Amniotic stem cell (primary cell): ENCODE data around the gene TRAF1.

ENCODE experiments used
- DNase-seq: peaks from one replicate; lab custom pipeline; 2025; lab: John Stamatoyannopoulos, UW

TRAF1 gene

DNA sequence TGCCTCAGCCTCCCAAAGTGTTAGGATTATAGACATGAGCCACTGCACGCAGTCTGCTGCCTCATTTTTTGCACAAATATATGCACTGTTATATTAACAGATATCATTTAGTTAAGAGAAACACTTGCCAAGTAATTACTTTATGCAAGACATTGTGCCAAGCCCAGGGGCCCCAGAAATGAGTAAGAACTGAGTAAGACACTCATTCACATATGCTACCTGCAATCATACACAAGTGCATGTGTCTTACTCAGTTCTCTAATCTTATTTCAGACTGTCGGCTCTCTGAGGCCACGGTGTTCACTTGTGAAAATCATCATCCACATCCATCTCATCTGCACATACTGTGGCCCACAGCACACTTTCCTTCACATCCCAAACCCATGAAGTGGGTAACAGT is 16.0 kb downstream of the TRAF1 start:
- DNase-seq = no peak

- no peak for DNase-seq
These were observed 16.7 kb downstream of the TRAF1 start for GRCh38 chr9:120909904-120910303.

- no peak for DNase-seq
These were observed 21.1 kb downstream of the TRAF1 start for GRCh38 chr9:120905315-120906164.

GRCh38 chr9:120904978-120905301 is 21.7 kb downstream of the TRAF1 start:
- DNase-seq = no peak

DNA sequence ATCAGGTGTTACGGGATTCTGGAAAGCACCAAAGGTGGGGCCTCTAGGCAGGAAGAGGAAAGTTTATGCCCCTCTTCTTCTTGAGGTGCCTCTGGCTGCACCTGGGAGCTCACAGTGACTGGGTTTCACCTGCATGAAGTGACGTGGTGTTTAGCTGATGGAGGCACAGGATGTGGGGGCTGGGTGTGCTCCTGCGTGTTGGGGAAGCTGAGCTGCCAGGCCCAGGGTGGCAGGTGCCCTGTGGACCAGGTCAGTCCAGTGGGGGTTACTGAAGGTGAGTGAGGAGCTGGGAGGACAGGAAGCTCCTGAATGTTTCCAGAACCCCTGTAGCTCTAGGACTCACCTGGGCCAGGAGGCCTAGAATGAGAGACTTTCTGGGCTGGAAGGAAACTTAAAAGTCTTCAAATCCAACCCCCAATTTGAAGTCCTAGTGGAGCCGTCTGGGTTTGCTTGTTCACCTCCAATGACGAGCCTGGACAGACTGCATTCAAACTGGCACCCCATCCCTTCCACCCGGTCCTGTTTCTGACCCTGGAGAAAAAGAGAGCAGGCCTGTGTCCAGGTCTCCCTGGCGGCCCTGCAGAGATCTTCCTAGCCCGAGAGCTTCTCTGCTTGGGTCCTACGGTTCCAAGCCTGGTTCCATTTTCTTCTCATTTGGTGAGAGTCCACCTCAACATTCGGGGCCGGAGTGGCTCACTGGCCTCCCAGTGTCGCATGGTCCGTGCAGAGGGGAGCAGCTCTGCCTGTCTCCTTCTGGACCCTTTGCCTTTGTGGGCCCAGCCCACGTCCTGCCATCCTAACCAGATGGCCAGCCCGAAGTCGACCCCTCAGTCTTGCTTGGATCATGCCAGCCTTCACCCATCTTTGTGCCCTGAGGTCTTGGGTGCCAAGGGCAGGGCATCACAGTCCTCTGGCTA is 22.3 kb downstream of the TRAF1 start:
- no peak for DNase-seq

DNA sequence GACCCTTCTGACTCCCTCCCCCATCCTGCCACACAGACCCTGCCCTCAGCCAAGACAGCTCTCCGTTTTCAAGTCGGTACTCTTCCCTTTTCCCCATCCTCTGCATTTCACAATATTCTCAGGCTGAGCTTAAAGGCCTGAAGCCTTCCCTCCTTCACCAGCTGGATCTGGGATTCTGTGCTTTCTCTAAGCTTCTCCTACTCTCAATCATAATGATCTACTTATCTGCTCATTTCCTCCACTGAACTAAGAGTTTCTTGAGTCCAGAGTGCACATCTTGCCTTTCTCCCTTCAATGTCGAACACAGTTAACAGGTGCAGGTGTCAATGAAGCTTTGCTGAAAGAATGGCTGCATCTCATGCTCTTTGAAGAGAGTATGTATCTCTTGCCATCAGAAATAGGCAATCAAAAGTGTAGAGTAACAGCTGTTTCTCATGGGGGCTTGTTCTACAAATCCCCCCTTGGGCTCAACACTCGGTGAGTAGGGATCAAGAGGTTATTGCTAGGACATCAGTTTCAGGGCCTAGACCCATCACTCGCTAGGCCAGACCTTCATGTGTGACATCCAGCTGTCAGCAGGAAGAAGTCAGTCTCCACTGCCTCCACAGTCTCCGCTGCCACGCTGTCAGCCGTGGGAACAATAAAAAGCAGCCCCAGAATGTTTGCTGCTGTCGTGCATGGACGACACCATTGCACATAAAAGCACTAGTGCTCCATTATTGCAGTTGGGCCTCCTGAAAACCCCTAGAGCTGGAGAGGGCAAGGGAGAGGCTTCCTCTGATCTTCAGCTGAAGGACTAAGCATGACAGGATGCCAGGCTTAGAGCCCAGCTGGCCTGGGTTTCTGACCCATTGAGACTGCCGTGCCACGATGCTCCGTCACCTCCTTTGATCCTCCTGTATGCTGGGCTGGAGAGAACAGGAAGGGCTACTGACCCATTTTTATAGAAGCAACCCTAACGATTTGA is 23.7 kb downstream of the TRAF1 start:
- DNase-seq = no peak

DNA sequence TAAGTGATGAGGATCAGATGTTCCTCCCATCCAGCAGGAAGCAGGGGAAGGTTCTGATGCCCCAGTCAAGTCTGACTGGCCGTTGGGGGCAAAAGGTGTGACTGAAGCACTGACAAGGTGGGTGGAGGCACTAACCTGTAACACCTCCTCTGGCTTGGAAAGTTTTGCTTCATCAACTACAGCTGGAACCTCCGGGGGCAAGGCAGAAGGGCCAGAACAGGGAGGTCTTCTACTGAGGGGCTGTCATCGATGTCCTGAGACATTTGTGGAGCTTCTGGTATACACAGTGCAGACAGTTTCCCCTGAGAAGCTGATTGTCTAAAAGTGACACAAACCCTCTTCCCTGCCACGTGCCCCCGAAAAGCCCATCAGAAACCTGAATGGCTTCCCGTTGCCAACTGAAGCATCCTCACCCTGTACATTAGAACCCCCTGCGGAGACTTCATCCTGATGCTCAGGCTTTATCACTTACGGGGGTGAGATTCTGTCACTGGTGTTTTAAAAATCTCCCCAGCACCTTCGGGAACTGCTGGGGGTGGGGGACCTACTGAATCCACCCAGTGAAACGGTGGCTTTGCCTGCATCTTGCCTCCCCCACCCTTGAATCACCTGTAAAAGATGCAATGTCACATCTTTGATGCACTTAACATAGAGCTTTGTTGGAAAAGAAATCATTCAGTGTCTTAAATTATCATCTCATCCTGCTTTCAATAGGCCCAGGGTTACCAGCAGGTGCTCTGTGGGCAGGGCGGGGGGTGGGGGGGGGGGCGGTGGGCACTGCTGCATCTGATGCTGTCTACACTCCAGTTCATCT is 24.6 kb downstream of the TRAF1 start:
- DNase-seq = no peak

- no peak for DNase-seq
These were observed 25.8 kb downstream of the TRAF1 start for GRCh38 chr9:120900824-120901223.

GRCh38 chr9:120899490-120900068 is 27.0 kb downstream of the TRAF1 start:
- DNase-seq = no peak

GRCh38 chr9:120898396-120898795 is 28.2 kb downstream of the TRAF1 start:
- no peak for DNase-seq

GRCh38 chr9:120895951-120896350 is 30.6 kb downstream of the TRAF1 start:
- no peak for DNase-seq

DNA sequence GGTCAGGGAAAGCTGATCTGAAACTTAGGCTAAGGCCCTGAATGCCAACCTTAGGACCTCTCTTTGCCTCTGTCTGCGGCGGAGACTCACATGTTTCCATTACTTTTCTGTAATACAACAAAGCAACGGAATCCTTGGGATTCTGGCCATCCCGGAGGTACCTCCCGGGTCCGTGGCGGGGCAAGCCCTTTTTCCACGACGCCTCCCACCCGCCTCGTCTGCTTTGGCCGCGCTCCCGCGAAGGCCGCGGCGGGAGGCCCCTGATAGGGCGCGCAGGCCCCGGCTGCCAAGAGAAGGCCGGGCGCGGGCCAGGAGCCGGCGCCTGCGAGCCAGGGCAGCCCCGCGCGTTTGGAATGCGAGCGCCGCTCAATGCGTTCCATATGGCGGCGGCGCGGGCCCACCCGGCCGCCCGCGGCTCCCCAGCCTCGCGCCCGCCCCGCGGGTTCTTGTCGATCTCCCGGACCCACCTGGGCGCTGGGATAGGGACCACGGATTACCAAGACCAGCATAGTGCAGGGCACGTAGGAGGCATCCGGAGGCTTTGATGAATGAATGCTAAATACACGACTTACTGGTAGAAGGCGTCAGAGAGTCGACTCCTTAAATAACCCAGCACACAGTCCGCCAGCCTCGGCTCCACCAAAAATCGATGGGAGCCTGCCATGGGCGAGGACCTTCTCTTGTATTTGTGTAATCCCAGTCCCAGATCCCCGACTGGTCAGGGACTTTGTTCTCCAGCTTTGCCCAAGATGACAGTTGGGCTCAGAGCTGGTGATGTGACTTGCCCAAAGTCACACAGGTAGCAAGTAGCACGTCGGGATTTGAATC is 32.1 kb downstream of the TRAF1 start:
- DNase-seq = no peak

DNA sequence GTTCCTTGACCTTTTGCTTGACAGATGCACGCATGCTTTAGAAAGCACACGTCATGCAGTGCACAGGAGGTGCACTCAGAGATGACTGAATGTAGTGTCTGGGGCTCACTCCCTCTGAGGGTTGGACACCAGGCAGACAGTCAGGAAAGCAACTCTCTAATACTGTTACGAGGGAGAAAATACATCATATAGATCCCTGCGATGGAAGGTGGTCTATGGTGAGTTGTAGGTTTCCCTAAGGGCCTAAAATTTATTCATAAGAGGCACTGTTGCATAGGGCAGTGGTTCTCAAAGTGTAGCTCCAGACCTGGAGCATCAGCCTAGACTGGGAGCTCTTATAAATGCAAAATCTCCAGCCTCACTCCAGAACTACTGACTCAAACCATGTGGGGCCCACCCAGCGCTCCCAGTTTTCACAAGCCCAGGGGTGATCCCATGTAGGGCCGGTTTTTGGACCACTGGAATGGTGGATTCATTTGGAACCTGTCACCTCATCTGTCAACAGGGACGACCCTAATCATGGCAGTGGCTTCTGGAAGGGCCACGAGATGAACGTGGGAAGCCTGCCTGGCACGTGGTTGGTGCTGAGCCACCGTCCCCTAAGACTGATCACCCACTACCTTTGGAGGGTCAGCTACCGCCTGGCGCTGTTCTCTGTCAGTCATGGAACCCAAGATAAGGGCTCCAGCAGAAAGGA is 32.8 kb downstream of the TRAF1 start:
- DNase-seq = no peak

DNA sequence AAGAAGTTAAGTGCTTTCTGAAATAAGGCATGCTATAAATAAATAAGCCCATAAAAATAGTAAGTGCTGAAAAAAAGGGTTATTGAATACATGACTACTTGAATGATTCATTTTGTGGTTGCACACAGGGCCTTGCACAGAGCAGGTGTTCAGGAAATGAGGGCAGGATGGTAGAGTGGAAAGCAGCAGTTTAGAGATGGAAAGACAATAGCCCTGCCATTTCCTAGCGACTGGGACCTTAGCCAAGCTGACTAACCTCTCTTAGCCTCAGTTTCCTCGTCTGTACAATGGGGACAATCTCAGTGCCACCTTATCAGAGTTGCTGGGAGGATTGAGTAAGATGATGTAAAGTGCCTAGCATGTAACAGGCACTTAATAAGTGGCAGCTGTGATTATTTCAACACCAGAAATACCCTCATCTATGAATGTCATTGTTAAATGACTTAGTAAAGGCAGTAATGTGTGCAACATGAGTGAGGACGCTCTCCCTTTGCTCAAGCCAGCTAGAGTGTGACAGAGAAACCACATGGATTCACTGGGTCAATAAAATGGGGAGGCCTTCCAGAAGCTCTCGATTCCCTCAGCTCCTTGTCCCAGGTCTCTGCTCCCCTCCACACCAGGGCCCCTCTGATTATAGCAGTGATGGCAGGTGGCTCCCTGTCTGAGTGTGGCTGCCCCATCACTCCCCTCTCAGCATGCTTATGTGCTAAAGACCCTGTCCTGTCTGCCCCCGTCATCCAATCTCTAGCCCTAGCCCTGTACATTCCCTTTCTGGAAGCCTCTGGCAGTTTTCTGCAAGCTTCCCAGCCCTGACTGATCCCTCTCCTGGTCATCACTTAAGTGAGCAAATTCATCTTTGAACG is 33.6 kb downstream of the TRAF1 start:
- no peak for DNase-seq

- no peak for DNase-seq
These were observed 34.5 kb downstream of the TRAF1 start for GRCh38 chr9:120891884-120892747.

DNA sequence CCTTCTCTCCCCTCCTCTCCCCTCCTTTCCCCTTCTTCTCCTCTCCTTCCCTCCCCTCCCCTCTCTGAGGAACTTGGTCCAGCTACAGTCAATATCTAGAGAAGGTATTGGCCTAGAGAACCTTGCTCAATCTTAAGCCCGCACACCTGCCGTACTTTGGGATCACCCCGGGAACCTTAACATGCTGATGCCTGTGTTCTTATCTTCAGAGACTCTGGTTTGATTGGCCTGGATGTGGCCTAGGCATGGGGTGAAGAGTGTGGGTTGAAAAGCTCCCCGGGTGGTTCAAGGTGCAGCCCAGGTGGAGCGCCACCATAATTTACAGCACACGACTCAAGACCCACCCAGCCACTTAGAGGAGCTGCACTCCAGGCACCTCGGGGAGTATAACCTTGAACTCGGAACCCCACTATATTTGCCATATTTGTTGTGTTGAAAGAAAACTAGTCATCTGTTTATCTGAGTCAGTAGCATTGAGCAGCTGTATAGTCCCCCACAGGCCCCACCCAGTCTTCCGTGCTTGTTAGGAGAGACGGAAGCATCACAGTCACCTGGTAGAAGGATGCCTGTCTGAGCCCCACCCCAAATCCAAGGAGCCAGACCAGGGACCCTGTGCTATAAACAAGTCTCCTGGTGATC is 35.2 kb downstream of the TRAF1 start:
- no peak for DNase-seq
